Measurements from ENCODE around the gene ASCC2. TPM values are rescaled to one million over a fixed set of nuclear protein-coding genes. Genes with fewer than 3 reads are reported as not detected.

The ASCC2 gene
- total and polyA plus RNA-seq, 12 donors, result 44.8 to 153 (median 74.7) TPM

- H3K9me3 ChIP-seq (replicated peaks in 1 of 3), result no peaks in the 10 kb centered on the region
- WGBS, 4 donors, result 89 to 96% (median 93%) methylated on average over 2 of the region's 2 CpGs
- TF ChIP-seq, protein P1, sequence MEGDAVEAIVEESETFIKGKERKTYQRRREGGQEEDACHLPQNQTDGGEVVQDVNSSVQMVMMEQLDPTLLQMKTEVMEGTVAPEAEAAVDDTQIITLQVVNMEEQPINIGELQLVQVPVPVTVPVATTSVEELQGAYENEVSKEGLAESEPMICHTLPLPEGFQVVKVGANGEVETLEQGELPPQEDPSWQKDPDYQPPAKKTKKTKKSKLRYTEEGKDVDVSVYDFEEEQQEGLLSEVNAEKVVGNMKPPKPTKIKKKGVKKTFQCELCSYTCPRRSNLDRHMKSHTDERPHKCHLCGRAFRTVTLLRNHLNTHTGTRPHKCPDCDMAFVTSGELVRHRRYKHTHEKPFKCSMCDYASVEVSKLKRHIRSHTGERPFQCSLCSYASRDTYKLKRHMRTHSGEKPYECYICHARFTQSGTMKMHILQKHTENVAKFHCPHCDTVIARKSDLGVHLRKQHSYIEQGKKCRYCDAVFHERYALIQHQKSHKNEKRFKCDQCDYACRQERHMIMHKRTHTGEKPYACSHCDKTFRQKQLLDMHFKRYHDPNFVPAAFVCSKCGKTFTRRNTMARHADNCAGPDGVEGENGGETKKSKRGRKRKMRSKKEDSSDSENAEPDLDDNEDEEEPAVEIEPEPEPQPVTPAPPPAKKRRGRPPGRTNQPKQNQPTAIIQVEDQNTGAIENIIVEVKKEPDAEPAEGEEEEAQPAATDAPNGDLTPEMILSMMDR (IDR thresholded peaks at IDR 0.05), result no peak
- TF ChIP-seq POLR2A (IDR thresholded peaks at IDR 0.05), result no peak
- DNase-seq, result no peak
- H3K4me3 ChIP-seq, result no peak overlapping the region
- peaks cover 0 to 19% of the 10 kb centered on the region in 2 donors for H3K36me3 ChIP-seq (replicated peaks in 1 of 2)
- no peaks in the 10 kb centered on the region for H3K4me1 ChIP-seq (replicated peaks in 1 of 2)
- no peaks in the 10 kb centered on the region for H3K27me3 ChIP-seq
- intact Hi-C loops (cut with DNase I), result no loop called here
- H3K27ac ChIP-seq, result no peak overlapping the region
Measured at GRCh38 chr22:29741926-29742325, 96.1 kb downstream of the ASCC2 start.

GRCh38 chr22:29740216-29740615, 97.9 kb downstream of the ASCC2 start:
- 95 to 96% (median 96%) methylated on average over 2 to 5 of the region's 5 CpGs for WGBS, 4 donors
- Histone ChIP-seq H3K4me3 (no peak overlapping the region), H3K36me3 (replicated peaks in 1 of 2) (peaks cover 0 to 12% of the 10 kb centered on the region in 2 donors), H3K9me3 (replicated peaks in 1 of 3) (no peaks in the 10 kb centered on the region), H3K27me3 (no peaks in the 10 kb centered on the region), H3K4me1 (replicated peaks in 1 of 2) (no peaks in the 10 kb centered on the region), H3K27ac (no peak overlapping the region)
- no peak for DNase-seq
- no peak for TF ChIP-seq POLR2A (IDR thresholded peaks at IDR 0.05)
- TF ChIP-seq, protein P1 (IDR thresholded peaks at IDR 0.05), result no peak
- intact Hi-C loops (cut with DNase I), result no loop called here

DNA sequence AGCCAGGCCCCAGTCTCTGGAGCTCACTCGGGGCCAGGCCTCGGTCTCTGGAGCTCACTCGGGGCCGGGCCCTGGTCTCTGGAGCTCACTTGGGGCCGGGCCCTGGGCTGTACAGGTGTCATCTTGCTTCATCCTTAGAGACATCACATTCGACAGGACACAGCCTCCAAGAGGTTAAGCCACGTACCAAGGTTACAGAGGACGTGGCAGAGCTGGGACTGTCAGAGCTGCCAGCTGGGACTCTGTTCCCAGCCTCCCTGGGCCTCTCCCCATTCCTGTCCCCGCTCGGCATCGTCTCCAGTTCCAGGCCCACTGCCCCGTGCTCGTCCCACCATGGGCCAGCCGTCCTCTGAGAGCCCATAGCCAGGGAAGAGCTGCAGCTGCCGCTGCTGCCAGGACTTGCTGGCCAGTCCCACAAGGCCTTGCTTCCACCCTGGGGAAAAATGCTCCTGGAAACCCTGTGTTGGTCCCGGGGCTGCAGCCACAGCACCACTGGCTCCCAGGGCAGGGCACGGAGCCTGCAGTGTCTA, 98.7 kb downstream of the ASCC2 start:
- Histone ChIP-seq H3K27ac (no peak overlapping the region), H3K4me1 (replicated peaks in 1 of 2) (no peaks in the 10 kb centered on the region), H3K4me3 (no peak overlapping the region), H3K36me3 (replicated peaks in 1 of 2) (peaks cover 0 to 3% of the 10 kb centered on the region in 2 donors), H3K27me3 (no peaks in the 10 kb centered on the region), H3K9me3 (replicated peaks in 1 of 3) (no peaks in the 10 kb centered on the region)
- no peak for DNase-seq
- WGBS, 4 donors, result 85 to 94% (median 92%) methylated on average over 7 to 17 of the region's 17 CpGs
- TF ChIP-seq POLR2A (IDR thresholded peaks at IDR 0.05), result no peak
- TF ChIP-seq, protein P1 (IDR thresholded peaks at IDR 0.05), result no peak
- intact Hi-C loops (cut with DNase I), result no loop called here

Small RNAs within 50 kb of the gene (small RNA-seq; reads per million reads assigned to genes)
- gene RF00019, result 0 reads per million in 2 donors

Other genes starting within 250 kb of the ASCC2 start
- 10 to 100 TPM; 28.8 to 67.4 (median 53.7) TPM for gene NF2, start 234.6 kb downstream of the ASCC2 start, total RNA-seq
- gene NF2, start 234.6 kb downstream of the ASCC2 start, polyA plus RNA-seq, result 10 to 100 TPM; 12.2 to 22.2 (median 18.6) TPM
- gene CABP7, start 118.3 kb downstream of the ASCC2 start, total RNA-seq, result 10 to 100 TPM in 4 of 9 donors, 1 to 10 TPM in 3, under 1 TPM in 2; 0.77 to 15.1 (median 6.7) TPM
- 1 to 10 TPM; 2.7 to 7.4 (median 5.0) TPM for gene CABP7, start 118.3 kb downstream of the ASCC2 start, polyA plus RNA-seq
- gene ZMAT5, start 71.3 kb downstream of the ASCC2 start, total RNA-seq, result 10 to 100 TPM; 16.3 to 52.1 (median 34.5) TPM
- 10 to 100 TPM; 13.1 to 97.8 (median 75.7) TPM for gene ZMAT5, start 71.3 kb downstream of the ASCC2 start, polyA plus RNA-seq
- 100 to 1,000 TPM in 8 of 9 donors, 10 to 100 TPM in 1; 51.3 to 341 (median 170) TPM for gene UQCR10, start 70.9 kb downstream of the ASCC2 start, total RNA-seq
- 100 to 1,000 TPM; 217 to 489 (median 301) TPM for gene UQCR10, start 70.9 kb downstream of the ASCC2 start, polyA plus RNA-seq
- 10 to 100 TPM; 36.9 to 80.7 (median 50.8) TPM for gene MTMR3, start 44.9 kb upstream of the ASCC2 start, total RNA-seq
- gene MTMR3, start 44.9 kb upstream of the ASCC2 start, polyA plus RNA-seq, result 10 to 100 TPM; 23.5 to 33.9 (median 23.6) TPM
- not detected for gene HORMAD2, start 242.2 kb upstream of the ASCC2 start, total RNA-seq
- gene HORMAD2, start 242.2 kb upstream of the ASCC2 start, polyA plus RNA-seq, result not detected